ENCODE measurements around the gene STRN3.

STRN3 gene

GRCh38 chr14:30864934-30865333 lies 161.2 kb downstream of the STRN3 start:
- H3K9ac ChIP-seq, result no peak overlapping the region
- H3K4me2 ChIP-seq (ENCODE audit: low read length), result no peak overlapping the region
- no peaks in the 10 kb centered on the region for H3K4me1 ChIP-seq
- no peaks in the 10 kb centered on the region for H3K27me3 ChIP-seq (ENCODE audit: control insufficient read depth, insufficient read depth, low read length)
- H3K79me2 ChIP-seq, result no peaks in the 10 kb centered on the region
- H3K4me3 ChIP-seq (ENCODE audit: low read depth, low read length), result no peak overlapping the region
- H3K36me3 ChIP-seq (ENCODE audit: control insufficient read depth, insufficient read depth, low read length), result no peaks in the 10 kb centered on the region
- H3K27ac ChIP-seq, result no peak overlapping the region
- H2AFZ ChIP-seq, result no peak overlapping the region
- TF ChIP-seq CTCF (IDR thresholded peaks at IDR 0.05), result no peak
- H3K9me3 ChIP-seq (ENCODE audit: control insufficient read depth, low read length), result no peaks in the 10 kb centered on the region

- no peaks in the 10 kb centered on the region for H3K4me1 ChIP-seq
- H3K36me3 ChIP-seq (ENCODE audit: control insufficient read depth, insufficient read depth, low read length), result no peaks in the 10 kb centered on the region
- no peaks in the 10 kb centered on the region for H3K79me2 ChIP-seq
- no peak for TF ChIP-seq CTCF (IDR thresholded peaks at IDR 0.05)
- no peak overlapping the region for H2AFZ ChIP-seq
- no peak overlapping the region for H3K4me3 ChIP-seq (ENCODE audit: low read depth, low read length)
- no peak overlapping the region for H3K27ac ChIP-seq
- no peak overlapping the region for H3K9ac ChIP-seq
- no peaks in the 10 kb centered on the region for H3K27me3 ChIP-seq (ENCODE audit: control insufficient read depth, insufficient read depth, low read length)
- H3K9me3 ChIP-seq (ENCODE audit: control insufficient read depth, low read length), result no peaks in the 10 kb centered on the region
- no peak overlapping the region for H3K4me2 ChIP-seq (ENCODE audit: low read length)
These were observed 165.0 kb downstream of the STRN3 start for GRCh38 chr14:30861200-30861599.

- Histone ChIP-seq H3K4me1 (no peaks in the 10 kb centered on the region), H3K36me3 (ENCODE audit: control insufficient read depth, insufficient read depth, low read length) (no peaks in the 10 kb centered on the region), H3K27me3 (ENCODE audit: control insufficient read depth, insufficient read depth, low read length) (no peaks in the 10 kb centered on the region), H3K27ac (no peak overlapping the region), H3K9ac (no peak overlapping the region), H3K4me2 (ENCODE audit: low read length) (no peak overlapping the region), H2AFZ (no peak overlapping the region), H3K9me3 (ENCODE audit: control insufficient read depth, low read length) (no peaks in the 10 kb centered on the region), H3K4me3 (ENCODE audit: low read depth, low read length) (no peak overlapping the region), H3K79me2 (no peaks in the 10 kb centered on the region)
- no peak for TF ChIP-seq CTCF (IDR thresholded peaks at IDR 0.05)
These were observed 170.7 kb downstream of the STRN3 start for GRCh38 chr14:30855345-30856037.

- H3K27ac ChIP-seq, result no peak overlapping the region
- H3K79me2 ChIP-seq, result no peaks in the 10 kb centered on the region
- H2AFZ ChIP-seq, result no peak overlapping the region
- no peak overlapping the region for H3K9ac ChIP-seq
- no peaks in the 10 kb centered on the region for H3K4me1 ChIP-seq
- no peaks in the 10 kb centered on the region for H3K9me3 ChIP-seq (ENCODE audit: control insufficient read depth, low read length)
- no peak overlapping the region for H3K4me2 ChIP-seq (ENCODE audit: low read length)
- no peak for TF ChIP-seq CTCF (IDR thresholded peaks at IDR 0.05)
- H3K4me3 ChIP-seq (ENCODE audit: low read depth, low read length), result no peak overlapping the region
- no peaks in the 10 kb centered on the region for H3K27me3 ChIP-seq (ENCODE audit: control insufficient read depth, insufficient read depth, low read length)
- no peaks in the 10 kb centered on the region for H3K36me3 ChIP-seq (ENCODE audit: control insufficient read depth, insufficient read depth, low read length)
These were observed 171.7 kb downstream of the STRN3 start for GRCh38 chr14:30854492-30854891.

GRCh38 chr14:30853946-30854345 lies 172.2 kb downstream of the STRN3 start:
- H3K4me1 ChIP-seq, result no peaks in the 10 kb centered on the region
- H3K27ac ChIP-seq, result no peak overlapping the region
- TF ChIP-seq CTCF (IDR thresholded peaks at IDR 0.05), result no peak
- no peak overlapping the region for H3K9ac ChIP-seq
- no peak overlapping the region for H2AFZ ChIP-seq
- no peaks in the 10 kb centered on the region for H3K9me3 ChIP-seq (ENCODE audit: control insufficient read depth, low read length)
- no peaks in the 10 kb centered on the region for H3K79me2 ChIP-seq
- H3K27me3 ChIP-seq (ENCODE audit: control insufficient read depth, insufficient read depth, low read length), result no peaks in the 10 kb centered on the region
- H3K4me3 ChIP-seq (ENCODE audit: low read depth, low read length), result no peak overlapping the region
- H3K4me2 ChIP-seq (ENCODE audit: low read length), result no peak overlapping the region
- H3K36me3 ChIP-seq (ENCODE audit: control insufficient read depth, insufficient read depth, low read length), result no peaks in the 10 kb centered on the region
